NT2/D1 (cell line): ENCODE measurements around the gene TMEM106C.

ENCODE experiments used
- DNase-seq: peaks from one replicate; pipeline ENCODE4 v3.0.0-alpha.2; 2011; ENCODE audit warnings: low read depth, low spot score
- H3K27me3 ChIP-seq: 2 replicates; pipeline ENCODE4 v1.6.0; 2011; ENCODE audit warnings: mild to moderate bottlenecking; ENCODE audit not compliant: insufficient read length, insufficient read depth
- H3K36me3 ChIP-seq: 2 replicates; pipeline ENCODE4 v1.6.1; 2011; ENCODE audit warnings: mild to moderate bottlenecking, low read length, mixed read lengths; ENCODE audit not compliant: insufficient read depth, insufficient read length
- H3K4me1 ChIP-seq: 2 replicates; pipeline ENCODE4 v1.5.1; 2011; ENCODE audit not compliant: insufficient read depth, insufficient read length
- H3K4me3 ChIP-seq: 2 replicates; pipeline ENCODE4 v1.5.1; 2011; ENCODE audit warnings: low read depth; ENCODE audit not compliant: insufficient read length
- H3K9ac ChIP-seq: 2 replicates; pipeline ENCODE4 v1.6.0; 2011; ENCODE audit warnings: low read depth; ENCODE audit not compliant: insufficient read length
- H3K9me3 ChIP-seq: 2 replicates; pipeline ENCODE4 v1.5.1; 2011; ENCODE audit warnings: mild to moderate bottlenecking, low read length; ENCODE audit not compliant: insufficient read depth
- SUZ12 ChIP-seq: IDR thresholded peaks from 2 replicates; pipeline ENCODE4 v1.6.1; 2011; ENCODE audit not compliant: insufficient read length, insufficient read depth; ENCODE audit errors: extremely low read depth
- YY1 ChIP-seq: IDR thresholded peaks from 2 replicates; pipeline ENCODE4 v1.6.1; 2011; ENCODE audit not compliant: insufficient read length, insufficient read depth
- ZNF274 ChIP-seq: IDR thresholded peaks from 2 replicates; pipeline ENCODE4 v1.6.1; 2011; ENCODE audit warnings: mild to moderate bottlenecking, low read depth, low read length

Gene TMEM106C

DNA sequence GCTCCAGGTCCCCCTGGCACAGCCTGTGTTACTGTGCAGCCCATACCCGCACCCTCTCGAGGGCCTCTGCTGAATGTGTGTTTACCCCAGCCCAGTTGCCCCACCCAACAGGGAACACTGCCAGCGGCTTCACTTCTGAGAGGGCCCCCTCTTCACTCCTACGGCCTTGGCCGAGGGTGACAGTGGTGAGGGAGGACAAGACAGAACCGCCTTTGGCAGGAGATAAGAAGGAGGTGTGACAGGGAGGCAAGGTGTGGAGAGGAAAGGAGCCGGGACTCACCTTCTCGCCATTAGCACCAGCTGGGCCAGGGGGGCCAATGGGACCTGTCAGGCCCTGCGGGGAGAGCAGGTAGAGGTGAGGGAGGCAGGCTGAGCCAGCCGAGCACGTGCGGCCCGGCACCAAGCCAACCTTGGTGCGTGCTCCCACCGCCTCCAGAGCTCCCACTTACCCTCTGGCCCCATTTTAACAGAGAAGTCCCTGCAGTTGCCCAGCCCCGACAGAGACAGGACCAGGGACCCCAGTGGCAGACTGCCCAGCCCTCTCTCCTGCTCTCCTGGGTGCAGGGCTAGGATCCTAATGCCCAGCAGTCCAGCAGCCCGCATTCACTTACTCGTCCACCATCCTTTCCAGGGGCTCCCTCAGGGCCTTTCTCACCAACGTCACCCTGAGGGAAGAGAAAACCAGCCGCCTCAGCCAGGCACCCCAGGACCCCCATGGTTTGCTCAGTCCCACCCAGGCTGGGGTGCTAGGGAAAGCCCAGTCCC lies 18.3 kb downstream of the TMEM106C start:
- peaks cover 28% of the 10 kb centered on the region for H3K36me3 ChIP-seq
- no peaks in the 10 kb centered on the region for H3K9me3 ChIP-seq
- H3K9ac ChIP-seq, result no peak overlapping the region
- TF ChIP-seq YY1, result no peak
- TF ChIP-seq SUZ12, result no peak
- no peak for TF ChIP-seq ZNF274
- H3K4me1 ChIP-seq, result peaks cover 12% of the 10 kb centered on the region
- H3K27me3 ChIP-seq, result peaks cover 10% of the 10 kb centered on the region
- no peak for DNase-seq
- H3K4me3 ChIP-seq, result no peak overlapping the region

DNA sequence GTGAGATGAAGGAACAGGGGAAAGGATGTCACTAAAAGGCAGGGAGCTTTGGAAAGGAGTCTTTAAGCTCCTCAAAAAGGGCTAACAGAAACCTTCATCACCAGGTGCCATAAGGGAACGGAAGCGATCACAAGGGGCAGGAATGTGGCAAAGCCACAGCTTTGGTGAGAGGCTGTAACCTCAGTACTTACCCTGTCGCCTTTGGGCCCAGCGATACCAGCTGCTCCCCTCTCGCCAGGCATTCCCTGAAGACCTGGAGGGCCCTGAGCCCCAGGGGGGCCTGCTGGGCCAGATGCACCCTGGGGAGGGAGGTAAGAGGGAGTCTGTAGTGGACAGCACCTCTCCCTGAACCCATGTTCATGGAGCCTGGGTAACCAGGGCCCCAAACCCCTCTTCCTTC lies 18.9 kb downstream of the TMEM106C start:
- H3K9ac ChIP-seq, result peak overlapping the region; percentile 21
- no peak for TF ChIP-seq YY1
- no peak for TF ChIP-seq SUZ12
- TF ChIP-seq ZNF274, result no peak
- H3K36me3 ChIP-seq, result peaks cover 34% of the 10 kb centered on the region
- peaks cover 15% of the 10 kb centered on the region for H3K27me3 ChIP-seq
- H3K4me3 ChIP-seq, result no peak overlapping the region
- no peaks in the 10 kb centered on the region for H3K9me3 ChIP-seq
- no peak for DNase-seq
- peaks cover 12% of the 10 kb centered on the region for H3K4me1 ChIP-seq

DNA sequence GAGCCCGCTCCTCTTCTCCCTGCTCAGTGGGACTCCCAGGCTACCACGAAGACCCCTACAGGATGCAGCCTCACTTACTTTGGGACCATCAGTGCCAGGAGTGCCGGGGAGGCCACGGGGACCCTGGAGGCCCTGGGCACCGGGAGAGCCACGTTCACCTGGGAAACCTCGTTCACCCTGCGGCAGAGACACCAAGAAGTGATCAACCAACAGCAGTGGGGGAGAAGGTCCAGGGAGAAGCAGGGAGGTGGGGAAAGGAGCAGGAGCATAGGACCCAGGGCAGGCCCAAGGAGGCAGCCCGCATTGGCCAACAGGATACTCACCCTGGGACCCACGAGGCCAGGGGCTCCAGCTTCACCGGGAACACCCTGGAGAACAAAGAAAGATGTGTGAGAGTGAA lies 19.4 kb downstream of the TMEM106C start:
- H3K4me3 ChIP-seq, result no peak overlapping the region
- DNase-seq, result no peak
- peaks cover 19% of the 10 kb centered on the region for H3K27me3 ChIP-seq
- H3K4me1 ChIP-seq, result peaks cover 14% of the 10 kb centered on the region
- TF ChIP-seq ZNF274 (no peak), SUZ12 (no peak), YY1 (no peak)
- no peaks in the 10 kb centered on the region for H3K9me3 ChIP-seq
- no peak overlapping the region for H3K9ac ChIP-seq
- H3K36me3 ChIP-seq, result peaks cover 39% of the 10 kb centered on the region

DNA sequence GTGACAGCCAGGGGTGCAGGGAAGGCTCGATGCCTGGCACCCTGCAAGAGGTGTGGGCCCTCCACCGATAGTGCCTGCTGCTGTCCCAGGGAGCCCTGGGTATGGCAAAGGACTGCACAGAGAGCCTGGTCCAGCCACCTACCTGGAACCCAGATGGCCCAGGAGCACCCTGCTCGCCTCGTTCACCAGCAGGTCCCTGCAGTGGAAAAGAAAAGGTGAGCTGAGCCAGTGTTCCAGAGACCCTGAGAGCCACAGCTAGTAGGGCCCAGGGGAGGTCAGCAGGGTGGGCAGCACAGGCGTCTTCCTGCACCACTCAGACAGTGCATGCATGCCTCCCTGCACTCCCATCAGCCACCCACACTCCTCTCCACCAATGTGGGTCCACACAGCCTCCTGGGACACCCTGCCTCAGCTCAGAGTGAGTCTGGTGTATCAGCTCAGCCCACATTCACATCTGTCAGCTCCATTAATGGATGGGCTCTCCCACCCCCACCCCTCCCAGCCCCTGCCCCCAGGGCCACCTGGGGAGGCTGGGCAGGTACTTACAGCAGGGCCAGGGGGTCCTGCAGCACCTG lies 20.2 kb downstream of the TMEM106C start:
- H3K36me3 ChIP-seq, result peaks cover 39% of the 10 kb centered on the region
- H3K4me3 ChIP-seq, result no peak overlapping the region
- H3K27me3 ChIP-seq, result peaks cover 22% of the 10 kb centered on the region
- peaks cover 20% of the 10 kb centered on the region for H3K4me1 ChIP-seq
- no peak for DNase-seq
- TF ChIP-seq ZNF274 (no peak), SUZ12 (no peak), YY1 (no peak)
- no peak overlapping the region for H3K9ac ChIP-seq
- H3K9me3 ChIP-seq, result no peaks in the 10 kb centered on the region

DNA sequence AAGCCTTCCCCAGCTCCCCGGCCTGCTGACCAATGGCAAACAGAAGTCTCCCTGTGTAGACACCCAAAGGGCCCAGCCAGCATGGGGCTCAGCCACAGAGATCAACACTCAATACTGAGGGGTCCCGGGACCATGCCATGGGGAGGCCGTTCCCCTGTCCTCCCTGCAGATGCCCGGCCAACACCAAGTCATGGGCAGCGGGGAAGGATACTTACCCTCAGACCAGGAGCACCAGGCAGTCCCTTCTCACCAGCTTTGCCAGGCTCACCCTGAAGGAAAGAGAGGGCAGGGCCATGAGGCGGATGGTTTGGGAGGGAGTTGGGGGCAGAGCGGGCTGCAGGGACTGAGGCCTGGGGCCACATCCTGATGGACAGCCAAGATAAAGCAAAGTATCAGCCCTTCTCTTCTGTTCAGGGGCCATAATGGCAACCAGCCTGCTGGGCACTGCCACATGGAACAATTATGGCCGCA lies 21.0 kb downstream of the TMEM106C start:
- peaks cover 27% of the 10 kb centered on the region for H3K27me3 ChIP-seq
- TF ChIP-seq SUZ12 (no peak), YY1 (no peak), ZNF274 (no peak)
- H3K9me3 ChIP-seq, result no peaks in the 10 kb centered on the region
- no peak overlapping the region for H3K4me3 ChIP-seq
- peaks cover 23% of the 10 kb centered on the region for H3K4me1 ChIP-seq
- DNase-seq, result no peak
- peaks cover 39% of the 10 kb centered on the region for H3K36me3 ChIP-seq
- H3K9ac ChIP-seq, result no peak overlapping the region

DNA sequence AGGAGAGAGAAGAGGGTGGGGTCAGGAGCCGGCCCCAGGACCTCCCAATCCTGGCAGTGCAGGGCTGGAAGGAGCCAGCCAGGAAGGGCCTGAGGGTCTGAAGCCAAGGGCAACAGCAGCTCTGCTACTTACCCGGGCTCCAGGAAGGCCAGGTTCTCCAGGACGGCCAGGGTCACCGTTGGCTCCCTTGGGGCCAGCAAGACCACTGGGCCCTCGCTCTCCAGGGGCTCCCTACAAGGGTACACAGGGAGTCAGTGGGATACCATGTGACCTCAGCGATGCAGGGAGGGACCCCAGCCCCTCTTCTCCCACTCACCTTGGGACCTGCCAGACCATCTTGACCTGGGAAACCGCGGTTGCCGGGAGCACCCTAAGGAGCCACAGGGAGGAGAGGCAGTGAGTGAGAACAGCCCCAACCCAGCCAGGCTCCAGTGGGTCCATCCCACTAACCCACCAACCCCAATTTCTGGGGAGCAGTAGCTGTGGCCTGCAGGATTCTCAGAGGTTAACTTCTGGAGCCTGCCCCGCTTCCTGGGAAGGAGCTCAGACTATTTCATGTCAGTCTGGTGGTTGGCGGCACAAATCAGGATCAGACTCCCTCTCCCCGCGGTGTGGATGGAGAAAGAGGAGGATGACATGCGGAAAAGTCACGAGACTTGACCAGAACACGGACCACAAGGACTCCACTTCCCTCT lies 22.3 kb downstream of the TMEM106C start:
- peaks cover 37% of the 10 kb centered on the region for H3K27me3 ChIP-seq
- no peak overlapping the region for H3K9ac ChIP-seq

DNA sequence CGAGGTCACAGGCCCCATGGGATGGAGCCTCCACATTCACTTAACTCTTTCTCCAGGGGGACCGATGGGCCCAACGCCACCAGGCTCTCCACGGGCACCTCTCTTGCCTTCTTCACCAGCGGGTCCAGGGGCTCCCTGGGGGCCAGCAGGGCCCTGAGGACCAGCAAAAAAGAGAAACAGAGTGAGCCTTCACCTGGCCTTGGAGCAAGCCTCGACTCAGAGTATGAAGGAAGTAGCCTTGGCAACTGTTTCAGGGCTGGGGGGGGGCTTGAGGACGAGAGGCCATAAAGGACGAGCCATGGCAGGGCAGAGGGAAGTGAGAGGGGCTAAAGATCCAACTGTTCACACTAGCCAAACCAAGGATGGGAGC lies 22.9 kb downstream of the TMEM106C start:
- TF ChIP-seq ZNF274 (no peak), SUZ12 (no peak), YY1 (no peak)
- Histone ChIP-seq H3K36me3 (peaks cover 39% of the 10 kb centered on the region), H3K4me3 (no peak overlapping the region), H3K9me3 (no peaks in the 10 kb centered on the region), H3K4me1 (peaks cover 19% of the 10 kb centered on the region), H3K9ac (no peak overlapping the region), H3K27me3 (peaks cover 42% of the 10 kb centered on the region)
- DNase-seq, result no peak

More for the DNA sequence above, 22.3 kb downstream of the TMEM106C start:
- peaks cover 16% of the 10 kb centered on the region for H3K4me1 ChIP-seq
- peaks cover 39% of the 10 kb centered on the region for H3K36me3 ChIP-seq
- H3K9me3 ChIP-seq, result no peaks in the 10 kb centered on the region
- DNase-seq, result no peak
- H3K4me3 ChIP-seq, result no peak overlapping the region
- no peak for TF ChIP-seq YY1
- no peak for TF ChIP-seq ZNF274
- no peak for TF ChIP-seq SUZ12
